ENCODE data around the gene SIRT3.

SIRT3 gene

GRCh38 chr11:259413-259812 lies 23.3 kb upstream of the SIRT3 start:
- TF ChIP-seq SCRT2 (tag by site-specific recombination; IDR thresholded peaks at IDR 0.05) (no peak), GLI4 (tag by site-specific recombination; IDR thresholded peaks at IDR 0.05) (no peak)
- Histone ChIP-seq H3K4me1 (ENCODE audit: control insufficient read depth, insufficient read depth, low read length) (no peaks in the 10 kb centered on the region), H3K4me3 (ENCODE audit: low read depth, low read length) (no peak overlapping the region), H3K9me3 (ENCODE audit: control insufficient read depth, insufficient read depth, low read depth, low read length) (no peaks in the 10 kb centered on the region), H3K27ac (ENCODE audit: extremely low read depth, low read depth, low read length) (no peak overlapping the region), H3K36me3 (ENCODE audit: control insufficient read depth in 2 of 2, insufficient read depth in 1 of 2, low read length in 2 of 2) (no peaks in the 10 kb centered on the region)
- ChIA-PET CTCF (interaction anchor here (0.6 to 3.3 kb wide), 2 partner anchors 8 to 9 kb away, joined by 4 to 30 read pairs; no protein-coding TSS in a partner anchor), POLR2A (no interaction called here)

DNA sequence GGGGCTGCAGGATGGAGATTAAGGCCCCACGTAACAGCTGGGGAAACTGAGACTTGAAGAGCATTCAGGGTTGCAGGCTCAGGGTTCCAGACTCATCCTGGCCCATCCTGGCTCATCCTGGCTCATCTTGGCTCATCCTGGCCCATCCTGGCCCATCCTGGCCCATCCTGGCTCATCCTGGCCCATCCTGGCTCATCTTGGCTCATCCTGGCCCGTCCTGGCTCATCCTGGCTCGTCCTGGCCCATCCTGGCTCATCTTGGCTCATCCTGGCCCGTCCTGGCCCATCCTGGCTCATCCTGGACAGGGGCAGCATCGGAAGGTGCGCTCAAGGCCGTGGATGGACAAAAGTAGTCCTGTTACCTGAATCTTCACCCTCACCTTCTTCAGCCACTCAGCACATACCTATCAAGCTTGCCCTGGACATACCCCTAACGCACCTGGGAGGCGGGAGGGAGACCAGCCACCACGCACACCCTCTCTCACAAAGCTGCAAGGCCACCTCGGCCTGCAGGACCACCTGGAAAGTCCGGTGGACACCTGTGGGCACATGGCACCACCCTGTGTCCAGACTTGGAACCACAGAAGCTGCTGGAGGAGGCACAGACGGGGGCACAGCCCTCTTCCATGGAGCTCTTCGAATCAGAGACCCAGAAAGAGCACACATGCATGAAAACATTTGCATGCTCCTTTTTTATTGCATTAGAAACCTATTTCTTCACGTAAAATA lies 21.8 kb upstream of the SIRT3 start:
- CTCF ChIA-PET, result interaction anchor here (0.7 kb wide), 1 partner anchor 49 kb away, joined by 9 read pairs; no protein-coding TSS in a partner anchor
- POLR2A ChIA-PET, result no interaction called here
- peaks cover 0 to 10% of the 10 kb centered on the region in 2 experiments; a peak in 1 of 3 replicates for H3K36me3 ChIP-seq (ENCODE audit: control insufficient read depth in 2 of 2, insufficient read depth in 1 of 2, low read length in 2 of 2)
- TF ChIP-seq, protein P1, sequence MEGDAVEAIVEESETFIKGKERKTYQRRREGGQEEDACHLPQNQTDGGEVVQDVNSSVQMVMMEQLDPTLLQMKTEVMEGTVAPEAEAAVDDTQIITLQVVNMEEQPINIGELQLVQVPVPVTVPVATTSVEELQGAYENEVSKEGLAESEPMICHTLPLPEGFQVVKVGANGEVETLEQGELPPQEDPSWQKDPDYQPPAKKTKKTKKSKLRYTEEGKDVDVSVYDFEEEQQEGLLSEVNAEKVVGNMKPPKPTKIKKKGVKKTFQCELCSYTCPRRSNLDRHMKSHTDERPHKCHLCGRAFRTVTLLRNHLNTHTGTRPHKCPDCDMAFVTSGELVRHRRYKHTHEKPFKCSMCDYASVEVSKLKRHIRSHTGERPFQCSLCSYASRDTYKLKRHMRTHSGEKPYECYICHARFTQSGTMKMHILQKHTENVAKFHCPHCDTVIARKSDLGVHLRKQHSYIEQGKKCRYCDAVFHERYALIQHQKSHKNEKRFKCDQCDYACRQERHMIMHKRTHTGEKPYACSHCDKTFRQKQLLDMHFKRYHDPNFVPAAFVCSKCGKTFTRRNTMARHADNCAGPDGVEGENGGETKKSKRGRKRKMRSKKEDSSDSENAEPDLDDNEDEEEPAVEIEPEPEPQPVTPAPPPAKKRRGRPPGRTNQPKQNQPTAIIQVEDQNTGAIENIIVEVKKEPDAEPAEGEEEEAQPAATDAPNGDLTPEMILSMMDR (tag by site-specific recombination; IDR thresholded peaks at IDR 0.05), result peak; percentile 31; the same call in 1 of the 2 replicates
- no peak for TF ChIP-seq ZNF660 (tag by site-specific recombination; IDR thresholded peaks at IDR 0.05)
- TF ChIP-seq ZNF138 (tag by site-specific recombination; IDR thresholded peaks at IDR 0.05; ENCODE audit: borderline replicate concordance), result no peak
- no peak for TF ChIP-seq ZNF114 (tag by site-specific recombination; IDR thresholded peaks at IDR 0.05)
- TF ChIP-seq ZNF112 (tag by site-specific recombination; IDR thresholded peaks at IDR 0.05), result no peak
- no peak overlapping the region for H3K27ac ChIP-seq (ENCODE audit: extremely low read depth, low read depth, low read length)
- no peaks in the 10 kb centered on the region for H3K9me3 ChIP-seq (ENCODE audit: control insufficient read depth, insufficient read depth, low read depth, low read length)
- H3K4me1 ChIP-seq (ENCODE audit: control insufficient read depth, insufficient read depth, low read length), result no peaks in the 10 kb centered on the region
- H3K4me3 ChIP-seq (ENCODE audit: low read depth, low read length), result no peak overlapping the region

DNA sequence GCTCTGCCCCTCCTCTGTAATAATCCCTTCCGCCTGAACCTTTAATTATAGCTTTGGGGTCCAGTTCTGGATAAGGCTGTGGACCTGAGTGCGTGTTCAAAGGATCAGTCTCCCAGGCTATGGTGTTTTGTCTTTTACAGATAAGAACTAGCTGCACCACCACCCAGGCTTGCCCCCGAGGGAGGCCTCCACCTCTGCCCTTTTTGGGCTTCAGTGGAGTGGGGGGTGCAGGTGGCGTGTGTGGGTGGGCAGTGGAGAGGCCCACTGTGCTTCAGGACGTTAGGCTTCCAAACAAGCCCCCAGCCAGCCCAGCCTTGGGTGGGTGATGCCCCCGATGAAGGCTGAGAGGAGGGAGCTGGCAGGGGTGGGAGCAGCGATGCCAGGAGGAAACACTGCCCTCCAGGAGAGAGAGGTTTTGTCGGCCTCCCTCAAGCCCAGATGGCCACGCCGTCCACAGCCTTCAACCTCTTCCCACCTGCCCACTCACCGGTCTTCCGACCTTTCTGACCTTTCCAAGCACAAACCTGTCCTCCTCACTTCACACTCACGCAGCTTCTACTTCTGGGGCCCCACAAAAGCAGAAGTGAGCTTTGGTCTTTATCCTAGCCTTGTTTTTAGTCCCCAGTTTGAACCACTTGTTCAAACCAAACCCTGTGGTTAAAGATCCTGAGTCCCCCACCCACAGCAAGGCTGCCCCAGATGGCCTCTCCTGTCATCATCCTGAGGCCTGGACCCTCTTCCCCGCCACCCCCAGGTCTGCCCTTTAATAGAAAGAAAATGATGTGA lies 21.0 kb upstream of the SIRT3 start:
- H3K9me3 ChIP-seq (ENCODE audit: control insufficient read depth, insufficient read depth, low read depth, low read length), result no peaks in the 10 kb centered on the region
- peaks cover 0 to 18% of the 10 kb centered on the region in 2 experiments; a peak in 1 of 3 replicates for H3K36me3 ChIP-seq (ENCODE audit: control insufficient read depth in 2 of 2, insufficient read depth in 1 of 2, low read length in 2 of 2)
- no peak overlapping the region for H3K4me3 ChIP-seq (ENCODE audit: low read depth, low read length)
- no peaks in the 10 kb centered on the region for H3K4me1 ChIP-seq (ENCODE audit: control insufficient read depth, insufficient read depth, low read length)
- no peak overlapping the region for H3K27ac ChIP-seq (ENCODE audit: extremely low read depth, low read depth, low read length)
- POLR2A ChIA-PET, result no interaction called here
- TF ChIP-seq ZNF664 (tag by site-specific recombination; IDR thresholded peaks at IDR 0.05), result no peak
- no peak for TF ChIP-seq MZF1 (tag by site-specific recombination; IDR thresholded peaks at IDR 0.05; ENCODE audit: borderline replicate concordance)
- no peak for TF ChIP-seq ZNF211 (tag by site-specific recombination; IDR thresholded peaks at IDR 0.05; ENCODE audit: low read depth)
- TF ChIP-seq ZNF777 (tag by site-specific recombination; IDR thresholded peaks at IDR 0.05; ENCODE audit: borderline replicate concordance), result no peak
- no peak for TF ChIP-seq ZNF629 (tag by site-specific recombination; IDR thresholded peaks at IDR 0.05)
- TF ChIP-seq, protein P2, sequence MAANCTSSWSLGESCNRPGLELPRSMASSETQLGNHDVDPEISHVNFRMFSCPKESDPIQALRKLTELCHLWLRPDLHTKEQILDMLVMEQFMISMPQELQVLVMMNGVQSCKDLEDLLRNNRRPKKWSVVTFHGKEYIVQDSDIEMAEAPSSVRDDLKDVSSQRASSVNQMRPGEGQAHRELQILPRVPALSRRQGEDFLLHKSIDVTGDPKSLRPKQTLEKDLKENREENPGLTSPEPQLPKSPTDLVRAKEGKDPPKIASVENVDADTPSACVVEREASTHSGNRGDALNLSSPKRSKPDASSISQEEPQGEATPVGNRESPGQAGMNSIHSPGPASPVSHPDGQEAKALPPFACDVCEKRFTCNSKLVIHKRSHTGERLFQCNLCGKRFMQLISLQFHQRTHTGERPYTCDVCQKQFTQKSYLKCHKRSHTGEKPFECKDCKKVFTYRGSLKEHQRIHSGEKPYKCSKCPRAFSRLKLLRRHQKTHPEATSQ (tag by site-specific recombination; IDR thresholded peaks at IDR 0.05), result no peak
- CTCF ChIA-PET, result interaction anchor here (0.6 kb wide), 1 partner anchor 47 kb away, joined by 5 read pairs; no protein-coding TSS in a partner anchor

DNA sequence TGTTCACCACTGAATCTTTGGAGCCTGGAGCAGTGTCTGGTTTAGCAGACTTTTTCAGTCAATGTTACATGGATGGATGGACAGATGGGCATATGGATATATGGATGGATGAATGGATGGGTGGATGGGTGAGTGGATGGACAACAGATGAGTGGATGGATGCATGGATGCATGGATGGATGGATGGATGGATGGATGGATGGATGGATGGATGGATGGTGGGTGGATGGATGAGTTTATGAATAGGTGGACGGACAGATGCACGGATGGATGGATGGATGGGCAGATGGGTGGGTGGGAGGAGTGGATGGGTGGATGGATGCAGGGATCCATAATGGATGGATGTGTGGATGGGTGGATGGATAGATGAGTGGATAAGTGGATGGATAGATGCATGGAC lies 19.7 kb upstream of the SIRT3 start:
- H3K9me3 ChIP-seq (ENCODE audit: control insufficient read depth, insufficient read depth, low read depth, low read length), result no peaks in the 10 kb centered on the region
- no peak for TF ChIP-seq HOXD13 (CRISPR knock-in tag; IDR thresholded peaks at IDR 0.05; ENCODE audit: borderline replicate concordance)
- peak; percentile 93 for TF ChIP-seq ZBTB17 (tag by site-specific recombination; IDR thresholded peaks at IDR 0.05)
- TF ChIP-seq SP7 (tag by site-specific recombination; IDR thresholded peaks at IDR 0.05), result no peak
- no peak for TF ChIP-seq ZNF23 (tag by site-specific recombination; IDR thresholded peaks at IDR 0.05; ENCODE audit: borderline replicate concordance)
- peak; percentile 97 for TF ChIP-seq ZNF366 (tag by site-specific recombination; conservative IDR thresholded peaks at IDR 0.05)
- H3K4me3 ChIP-seq (ENCODE audit: low read depth, low read length), result no peak overlapping the region
- H3K4me1 ChIP-seq (ENCODE audit: control insufficient read depth, insufficient read depth, low read length), result no peaks in the 10 kb centered on the region
- peaks cover 0 to 32% of the 10 kb centered on the region in 2 experiments; a peak in 1 of 3 replicates for H3K36me3 ChIP-seq (ENCODE audit: control insufficient read depth in 2 of 2, insufficient read depth in 1 of 2, low read length in 2 of 2)
- no peak overlapping the region for H3K27ac ChIP-seq (ENCODE audit: extremely low read depth, low read depth, low read length)
- POLR2A ChIA-PET, result no interaction called here
- CTCF ChIA-PET, result interaction anchor here (0.9 kb wide), 1 partner anchor 12 kb away, joined by 3 read pairs; no protein-coding TSS in a partner anchor
